ENCODE measurements around the gene TARM1. TPM values are rescaled to one million over a fixed set of nuclear protein-coding genes. Genes with fewer than 3 reads are reported as not detected.

TARM1 gene
- total RNA-seq, 4 donors from 2014 or later: not detected

DNA sequence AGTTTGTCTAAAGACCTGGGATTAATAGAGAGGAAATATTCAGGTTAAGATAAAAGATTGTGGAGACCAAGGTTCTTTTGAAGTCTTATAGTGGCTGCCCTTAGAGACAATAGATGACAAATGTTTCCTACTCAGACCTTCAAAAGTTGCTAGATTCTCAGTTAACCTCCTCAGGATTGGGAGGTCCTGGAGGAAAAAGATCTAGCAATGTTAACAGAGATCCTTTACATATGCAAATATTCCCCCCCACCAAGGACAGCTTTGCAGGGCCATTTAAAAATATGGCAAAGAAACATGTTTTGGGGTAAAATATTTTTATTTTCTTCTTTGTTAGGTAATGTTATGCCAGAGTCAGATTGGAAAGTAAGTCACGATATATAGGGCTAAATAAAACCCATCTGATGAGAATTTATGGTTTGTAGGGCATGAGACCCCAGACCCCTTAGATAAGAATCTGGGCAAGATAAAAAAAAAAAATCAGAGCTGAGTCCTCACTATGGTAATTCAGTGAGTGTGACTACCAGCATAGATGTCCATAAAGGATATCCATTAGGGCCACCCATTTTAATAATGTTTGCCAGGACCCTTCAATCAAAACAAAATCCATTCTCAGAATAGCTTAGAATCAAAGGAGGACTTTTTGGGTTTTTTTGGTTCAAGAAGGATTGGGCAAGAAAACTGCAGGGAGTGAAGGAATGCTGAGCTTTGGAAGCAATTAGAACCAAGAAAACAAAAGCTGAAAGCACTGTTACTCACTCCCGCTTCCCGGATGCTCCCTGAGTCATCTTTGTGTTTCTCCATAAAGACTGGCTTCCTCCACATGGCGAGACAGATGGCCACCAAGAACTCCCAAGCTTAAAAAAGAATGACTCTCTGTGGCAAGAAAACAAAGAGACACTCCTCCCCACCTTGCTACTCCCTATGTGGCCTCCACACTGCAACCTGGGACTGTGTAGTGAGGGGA is 45.7 kb downstream of the TARM1 start:
- Histone ChIP-seq H3K4me1 (no peaks in the 10 kb centered on the region), H3K36me3 (no peaks in the 10 kb centered on the region), H3K9me3 (no peaks in the 10 kb centered on the region), H3K4me3 (no peak overlapping the region), H3K27me3 (no peaks in the 10 kb centered on the region), H3K27ac (no peak overlapping the region)
- intact Hi-C loops (cut with DNase I; ENCODE audit: low total_unique reads): no loop called here
- DNase-seq: no peak
- no peak for TF ChIP-seq CTCF (IDR thresholded peaks at IDR 0.05)
- TF ChIP-seq POLR2A (IDR thresholded peaks at IDR 0.05): no peak

- Histone ChIP-seq H3K4me3 (no peak overlapping the region), H3K36me3 (no peaks in the 10 kb centered on the region), H3K27ac (no peak overlapping the region), H3K9me3 (no peaks in the 10 kb centered on the region), H3K4me1 (no peaks in the 10 kb centered on the region), H3K27me3 (no peaks in the 10 kb centered on the region)
- intact Hi-C loops (cut with DNase I; ENCODE audit: low total_unique reads): no loop called here
- no peak for DNase-seq
- no peak for TF ChIP-seq CTCF (IDR thresholded peaks at IDR 0.05)
- no peak for TF ChIP-seq POLR2A (IDR thresholded peaks at IDR 0.05)
Measured at GRCh38 chr19:54030895-54031586, 50.1 kb downstream of the TARM1 start.

- Histone ChIP-seq H3K36me3 (no peaks in the 10 kb centered on the region), H3K9me3 (no peaks in the 10 kb centered on the region), H3K4me1 (no peaks in the 10 kb centered on the region), H3K27me3 (no peaks in the 10 kb centered on the region), H3K27ac (no peak overlapping the region), H3K4me3 (no peak overlapping the region)
- intact Hi-C loops (cut with DNase I; ENCODE audit: low total_unique reads): no loop called here
- TF ChIP-seq POLR2A (IDR thresholded peaks at IDR 0.05) (no peak), CTCF (IDR thresholded peaks at IDR 0.05) (peak; percentile 23 to 39 (median 30))
- peak in 1 of 2 donors; percentile 20 for DNase-seq
Measured at GRCh38 chr19:54029930-54030490, 51.2 kb downstream of the TARM1 start.

- DNase-seq: no peak
- Histone ChIP-seq H3K36me3 (no peaks in the 10 kb centered on the region), H3K27me3 (no peaks in the 10 kb centered on the region), H3K4me3 (no peak overlapping the region), H3K4me1 (no peaks in the 10 kb centered on the region), H3K27ac (no peak overlapping the region), H3K9me3 (no peaks in the 10 kb centered on the region)
- TF ChIP-seq CTCF (IDR thresholded peaks at IDR 0.05) (no peak), POLR2A (IDR thresholded peaks at IDR 0.05) (no peak)
- intact Hi-C loops (cut with DNase I; ENCODE audit: low total_unique reads): no loop called here
Measured at GRCh38 chr19:54029301-54029700, 51.9 kb downstream of the TARM1 start.

- Histone ChIP-seq H3K27me3 (no peaks in the 10 kb centered on the region), H3K4me3 (no peak overlapping the region), H3K27ac (no peak overlapping the region), H3K9me3 (no peaks in the 10 kb centered on the region), H3K4me1 (no peaks in the 10 kb centered on the region), H3K36me3 (no peaks in the 10 kb centered on the region)
- no peak for DNase-seq
- intact Hi-C loops (cut with DNase I; ENCODE audit: low total_unique reads): no loop called here
- no peak for TF ChIP-seq CTCF (IDR thresholded peaks at IDR 0.05)
- no peak for TF ChIP-seq POLR2A (IDR thresholded peaks at IDR 0.05)
Measured at GRCh38 chr19:54026656-54027055, 54.5 kb downstream of the TARM1 start.

Data from uterus (tissue), 4 donors.